NOMO-1 (cell line): ENCODE results near the gene DDX4.
A peak's percentile ranks its signal among the peaks of the same experiment; 100 is the strongest.
"Not testable (repeated sequence)": the region's sequence is repeated elsewhere in the genome, so short reads cannot be mapped to it uniquely, and the experiment has no call there.

ENCODE experiments used
- DNase-seq, 2 experiments: peaks; one replicate each; lab custom pipeline; 2025; ENCODE audit not compliant: unreplicated experiment in 2 of 2; lab: John Stamatoyannopoulos, UW

The DDX4 gene

GRCh38 chr5:55737793-55738192, at the start of gene DDX4:
TSS of gene DDX4 (plus strand) at chr5:55738061. CDS start at chr5:55738964, 903 bp downstream.
- DNase-seq: no peak

- DNase-seq: peak in 1 of 2 experiments; percentile 56
Observed at GRCh38 chr5:55691265-55692105, 46.4 kb upstream of the DDX4 start.

- DNase-seq: no peak
Observed at GRCh38 chr5:55692106-55692417, 45.8 kb upstream of the DDX4 start.

- DNase-seq: no peak
Observed at GRCh38 chr5:55692509-55692908, 45.4 kb upstream of the DDX4 start.

- peak in 1 of 2 experiments; percentile 42 for DNase-seq
Observed at GRCh38 chr5:55694152-55694830, 43.6 kb upstream of the DDX4 start.

GRCh38 chr5:55696704-55697103, 41.2 kb upstream of the DDX4 start:
- not testable (repeated sequence) for DNase-seq

GRCh38 chr5:55699041-55699688, 38.7 kb upstream of the DDX4 start:
- peak in 1 of 2 experiments; percentile 16 for DNase-seq

GRCh38 chr5:55700745-55701144, 37.1 kb upstream of the DDX4 start:
- no peak for DNase-seq

- no peak for DNase-seq
Observed at GRCh38 chr5:55701462-55702103, 36.3 kb upstream of the DDX4 start.

- DNase-seq: peak in 1 of 2 experiments; percentile 64
Observed at GRCh38 chr5:55702598-55703345, 35.1 kb upstream of the DDX4 start.

GRCh38 chr5:55706230-55706629, 31.6 kb upstream of the DDX4 start:
- no peak for DNase-seq

- no peak for DNase-seq
Observed at GRCh38 chr5:55708732-55709131, 29.1 kb upstream of the DDX4 start.

GRCh38 chr5:55711507-55712022, 26.3 kb upstream of the DDX4 start:
- no peak for DNase-seq

- DNase-seq: peak; percentile 95 to 97
Observed at GRCh38 chr5:55712023-55712859, 25.6 kb upstream of the DDX4 start, which contains the start of gene SLC38A9. TSS of gene SLC38A9 (minus strand) at chr5:55712324. CDS start at chr5:55697958, 14,366 bp downstream.

GRCh38 chr5:55713871-55714270, 24.0 kb upstream of the DDX4 start:
- no peak for DNase-seq

GRCh38 chr5:55714339-55714738, 23.5 kb upstream of the DDX4 start:
- no peak for DNase-seq

GRCh38 chr5:55714749-55715148, 23.1 kb upstream of the DDX4 start:
- DNase-seq: no peak

- no peak for DNase-seq
Observed at GRCh38 chr5:55715519-55716078, 22.3 kb upstream of the DDX4 start.

- DNase-seq: not testable (repeated sequence)
Observed at GRCh38 chr5:55719026-55719425, 18.8 kb upstream of the DDX4 start.
